ENCODE measurements around the gene BRD9.

DNA sequence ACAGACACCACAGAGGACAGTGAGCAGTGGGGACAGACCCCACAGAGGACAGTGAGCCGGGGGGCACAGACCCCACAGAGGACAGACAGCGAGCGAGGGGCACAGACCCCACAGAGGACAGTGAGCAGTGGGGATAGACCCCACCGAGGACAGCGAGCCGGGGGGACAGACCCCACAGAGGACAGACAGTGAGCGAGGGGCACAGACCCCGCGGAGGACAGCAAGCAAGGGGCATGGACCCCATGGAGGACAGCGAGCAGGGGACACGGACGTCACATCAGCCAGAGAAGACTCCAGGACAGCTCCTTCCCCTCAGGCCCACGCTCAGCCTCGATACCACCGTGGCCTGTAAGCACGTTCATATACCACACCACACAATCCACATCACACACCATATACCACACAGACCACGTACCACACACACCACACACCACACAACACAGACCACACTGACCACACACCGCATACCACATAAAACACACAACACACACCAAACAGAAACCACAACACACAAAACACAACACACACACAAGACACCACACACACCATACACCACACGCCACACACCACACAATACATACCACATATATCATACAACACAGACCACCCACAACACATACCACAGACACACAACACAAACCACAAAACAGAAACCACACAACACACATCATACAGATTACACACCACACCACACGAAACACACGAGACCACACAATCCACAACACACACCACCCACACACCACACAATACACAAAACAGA is 36.6 kb downstream of the BRD9 start:
- TF ChIP-seq, protein P1, sequence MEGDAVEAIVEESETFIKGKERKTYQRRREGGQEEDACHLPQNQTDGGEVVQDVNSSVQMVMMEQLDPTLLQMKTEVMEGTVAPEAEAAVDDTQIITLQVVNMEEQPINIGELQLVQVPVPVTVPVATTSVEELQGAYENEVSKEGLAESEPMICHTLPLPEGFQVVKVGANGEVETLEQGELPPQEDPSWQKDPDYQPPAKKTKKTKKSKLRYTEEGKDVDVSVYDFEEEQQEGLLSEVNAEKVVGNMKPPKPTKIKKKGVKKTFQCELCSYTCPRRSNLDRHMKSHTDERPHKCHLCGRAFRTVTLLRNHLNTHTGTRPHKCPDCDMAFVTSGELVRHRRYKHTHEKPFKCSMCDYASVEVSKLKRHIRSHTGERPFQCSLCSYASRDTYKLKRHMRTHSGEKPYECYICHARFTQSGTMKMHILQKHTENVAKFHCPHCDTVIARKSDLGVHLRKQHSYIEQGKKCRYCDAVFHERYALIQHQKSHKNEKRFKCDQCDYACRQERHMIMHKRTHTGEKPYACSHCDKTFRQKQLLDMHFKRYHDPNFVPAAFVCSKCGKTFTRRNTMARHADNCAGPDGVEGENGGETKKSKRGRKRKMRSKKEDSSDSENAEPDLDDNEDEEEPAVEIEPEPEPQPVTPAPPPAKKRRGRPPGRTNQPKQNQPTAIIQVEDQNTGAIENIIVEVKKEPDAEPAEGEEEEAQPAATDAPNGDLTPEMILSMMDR (IDR thresholded peaks at IDR 0.05 in 8 of 11, conservative IDR thresholded peaks at IDR 0.05 in 3 of 11): no peak
- TF ChIP-seq POLR2A (IDR thresholded peaks at IDR 0.05) (no peak), POLR2AphosphoS5 (IDR thresholded peaks at IDR 0.05) (peak in 1 of 3 donors; percentile 15)
